ENCODE results near the gene OR1J4.

GRCh38 chr9:122477826-122478225, 41.1 kb upstream of the OR1J4 start, which contains the start of gene OR1J1:
- TF ChIP-seq, protein P1, sequence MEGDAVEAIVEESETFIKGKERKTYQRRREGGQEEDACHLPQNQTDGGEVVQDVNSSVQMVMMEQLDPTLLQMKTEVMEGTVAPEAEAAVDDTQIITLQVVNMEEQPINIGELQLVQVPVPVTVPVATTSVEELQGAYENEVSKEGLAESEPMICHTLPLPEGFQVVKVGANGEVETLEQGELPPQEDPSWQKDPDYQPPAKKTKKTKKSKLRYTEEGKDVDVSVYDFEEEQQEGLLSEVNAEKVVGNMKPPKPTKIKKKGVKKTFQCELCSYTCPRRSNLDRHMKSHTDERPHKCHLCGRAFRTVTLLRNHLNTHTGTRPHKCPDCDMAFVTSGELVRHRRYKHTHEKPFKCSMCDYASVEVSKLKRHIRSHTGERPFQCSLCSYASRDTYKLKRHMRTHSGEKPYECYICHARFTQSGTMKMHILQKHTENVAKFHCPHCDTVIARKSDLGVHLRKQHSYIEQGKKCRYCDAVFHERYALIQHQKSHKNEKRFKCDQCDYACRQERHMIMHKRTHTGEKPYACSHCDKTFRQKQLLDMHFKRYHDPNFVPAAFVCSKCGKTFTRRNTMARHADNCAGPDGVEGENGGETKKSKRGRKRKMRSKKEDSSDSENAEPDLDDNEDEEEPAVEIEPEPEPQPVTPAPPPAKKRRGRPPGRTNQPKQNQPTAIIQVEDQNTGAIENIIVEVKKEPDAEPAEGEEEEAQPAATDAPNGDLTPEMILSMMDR (conservative IDR thresholded peaks at IDR 0.05 in 1 of 2, IDR thresholded peaks at IDR 0.05 in 1 of 2; ENCODE audit: extremely low read depth in 1 of 2, insufficient read depth in 1 of 2, low read depth in 1 of 2, low read length in 2 of 2) = no peak
- no peak for TF ChIP-seq EZH2 (IDR thresholded peaks at IDR 0.05; ENCODE audit: borderline replicate concordance, low read length)
